T-cell (primary cell): Measurements from ENCODE around the gene CD8B2. TPM values are rescaled to one million over a fixed set of nuclear protein-coding genes. Genes with fewer than 3 reads are reported as not detected.
A peak's percentile ranks its signal among the peaks of the same experiment; 100 is the strongest.
"Not testable (repeated sequence)": the region's sequence is repeated elsewhere in the genome, so short reads cannot be mapped to it uniquely, and the experiment has no call there.

Experiments used
- ATAC-seq, 4 experiments: fragments of 200-7000 bp in 3 of 4; fragments of 150-1000 bp in 1 of 4; cut with Tn5 transposase; replicated peaks in 1 of 4; 1 replicate in 3 of 4; 2 replicates in 1 of 4; pipeline ENCODE4 v1.10.0; 2021; ENCODE audit warnings: moderate library complexity in 3 of 4, mild to moderate bottlenecking in 2 of 4, moderate number of reproducible peaks in 1 of 4
- CTCF ChIA-PET, 2 donors: fragments of 300-600 bp; sonication (Branson Sonifier 250); formaldehyde crosslinking; loops; one replicate each; lab custom pipeline; 2022; ENCODE audit warnings: antibody characterized with exemption in 2 of 2; lab: Charles Lee
- POLR2A ChIA-PET, 2 donors: fragments of 300-600 bp; sonication (Branson Sonifier 250); formaldehyde crosslinking; loops; one replicate each; lab custom pipeline; 2022; ENCODE audit warnings: antibody characterized with exemption in 2 of 2; lab: Charles Lee
- DNase-seq, 35 experiments: peaks; one replicate each; pipeline versions ENCODE4 v3.0.0 to v3.0.0-alpha.2; 2013 to 2023
- H3K27ac ChIP-seq: one replicate; pipeline ENCODE4 v1.5.1; 2013; ENCODE audit warnings: low read length
- H3K27me3 ChIP-seq, 2 experiments: replicated peaks in 1 of 2; 1 replicate in 1 of 2; 2 replicates in 1 of 2; pipeline versions ENCODE4 v1.6.1 to v1.7.0; 2013; ENCODE audit warnings: low read length in 1 of 2, mixed read lengths in 1 of 2; ENCODE audit not compliant: control insufficient read depth in 2 of 2, insufficient read depth in 2 of 2; ENCODE audit errors: extremely low read depth in 1 of 2
- H3K36me3 ChIP-seq, 2 donors: 1 replicate in 1 of 2; 2 replicates in 1 of 2; pipeline versions ENCODE4 v1.6.1 to v1.7.0; 2013; ENCODE audit warnings: low read length in 1 of 2; ENCODE audit not compliant: control insufficient read depth in 2 of 2, insufficient read depth in 1 of 2; ENCODE audit errors: extremely low read depth in 1 of 2
- H3K4me1 ChIP-seq, 2 experiments: 1 replicate in 1 of 2; 2 replicates in 1 of 2; pipeline versions ENCODE4 v1.6.1 to v1.7.0; 2013; ENCODE audit warnings: low read length in 2 of 2, mixed read lengths in 1 of 2; ENCODE audit not compliant: insufficient read depth in 2 of 2, control insufficient read depth in 1 of 2; ENCODE audit errors: extremely low read depth in 1 of 2
- H3K4me3 ChIP-seq, 2 donors: 1 replicate in 1 of 2; 2 replicates in 1 of 2; pipeline versions ENCODE4 v1.5.1 to v1.7.0; 2013; ENCODE audit warnings: mild to moderate bottlenecking in 2 of 2, low read length in 1 of 2, moderate library complexity in 1 of 2; ENCODE audit not compliant: control insufficient read depth in 1 of 2; ENCODE audit errors: extremely low read depth in 1 of 2
- H3K9me3 ChIP-seq: 2 replicates; pipeline ENCODE4 v1.7.0; 2013
- H3K27ac Mint-ChIP-seq, 2 donors: one replicate each; pipeline ENCODE4 v1.8.0; 2020 to 2021; ENCODE audit warnings: mild to moderate bottlenecking in 2 of 2, mixed read lengths in 2 of 2
- H3K27me3 Mint-ChIP-seq, 2 donors: one replicate each; pipeline ENCODE4 v1.8.0; 2021 to 2022; ENCODE audit warnings: mixed read lengths in 2 of 2
- H3K36me3 Mint-ChIP-seq: one replicate; pipeline ENCODE4 v1.8.0; 2021; ENCODE audit warnings: mixed read lengths
- H3K4me1 Mint-ChIP-seq, 3 donors: one replicate each; pipeline ENCODE4 v1.8.0; 2020 to 2022; ENCODE audit warnings: mixed read lengths in 3 of 3, mild to moderate bottlenecking in 1 of 3
- H3K4me3 Mint-ChIP-seq, 3 donors: one replicate each; pipeline ENCODE4 v1.8.0; 2020 to 2022; ENCODE audit warnings: mild to moderate bottlenecking in 3 of 3, mixed read lengths in 3 of 3, moderate library complexity in 3 of 3
- H3K9me3 Mint-ChIP-seq, 3 donors: one replicate each; pipeline ENCODE4 v1.8.0; 2020 to 2022; ENCODE audit warnings: mixed read lengths in 3 of 3
- WGBS: methylation state at CpG from one replicate; pipeline ENCODE4 v1.1.5; 2013; ENCODE audit warnings: missing lambda C conversion rate; ENCODE audit not compliant: insufficient coverage; 5-methylcytosine and 5-hydroxymethylcytosine counted together
- total RNA-seq, 35 experiments: library from RNA in 6 of 35; stranded (reverse) in 6 of 35; fragments of 120-200 nt in 1 of 35; gene quantifications; one replicate each; pipeline versions ENCODE4 v1.2.1 to v1.2.4 and lab custom pipeline; 2013 to 2026

Gene CD8B2
- total RNA-seq, 5 donors from 2014 or later (not counting 1 experiment from before 2014, with no cell fraction given): 1.3 to 3.2 (median 2.2) TPM

GRCh38 chr2:106500350-106500749 is 13.2 kb downstream of the CD8B2 start:
- H3K4me3 Mint-ChIP-seq, H3K4me1 ChIP-seq, CTCF ChIA-PET, H3K27me3 Mint-ChIP-seq, H3K27ac Mint-ChIP-seq, H3K4me3 ChIP-seq, H3K36me3 Mint-ChIP-seq, H3K9me3 Mint-ChIP-seq, H3K9me3 ChIP-seq, POLR2A ChIA-PET, H3K4me1 Mint-ChIP-seq, ATAC-seq, H3K27ac ChIP-seq, DNase-seq, H3K36me3 ChIP-seq, H3K27me3 ChIP-seq: not testable (repeated sequence)
- no CpG with 5 or more reads among the region's 7 CpGs for WGBS

- H3K4me1 ChIP-seq, H3K9me3 ChIP-seq, H3K27me3 Mint-ChIP-seq, H3K36me3 Mint-ChIP-seq, CTCF ChIA-PET, H3K4me3 Mint-ChIP-seq, H3K27ac ChIP-seq, POLR2A ChIA-PET, H3K4me1 Mint-ChIP-seq, DNase-seq, H3K36me3 ChIP-seq, H3K9me3 Mint-ChIP-seq, H3K4me3 ChIP-seq, H3K27ac Mint-ChIP-seq, H3K27me3 ChIP-seq, ATAC-seq: not testable (repeated sequence)
- 89% methylated on average over 2 of the region's 8 CpGs for WGBS
These were observed 15.2 kb downstream of the CD8B2 start for GRCh38 chr2:106502351-106502750.

- CTCF ChIA-PET: not testable (repeated sequence)
- 85% methylated on average over 6 of the region's 11 CpGs for WGBS
- ATAC-seq: peak in 1 of 4 experiments; percentile 32
These were observed 17.0 kb downstream of the CD8B2 start for GRCh38 chr2:106504192-106504591.

GRCh38 chr2:106504787-106505186 is 17.6 kb downstream of the CD8B2 start:
- H3K9me3 Mint-ChIP-seq, H3K9me3 ChIP-seq, H3K36me3 ChIP-seq, H3K27ac ChIP-seq, H3K27me3 Mint-ChIP-seq, H3K27me3 ChIP-seq, POLR2A ChIA-PET, H3K4me3 ChIP-seq, DNase-seq, H3K4me1 Mint-ChIP-seq, CTCF ChIA-PET, H3K4me3 Mint-ChIP-seq, ATAC-seq, H3K4me1 ChIP-seq, H3K36me3 Mint-ChIP-seq, H3K27ac Mint-ChIP-seq: not testable (repeated sequence)
- 85% methylated on average over 4 of the region's 4 CpGs for WGBS

More at GRCh38 chr2:106504192-106504591, 17.0 kb downstream of the CD8B2 start:
- H3K4me1 ChIP-seq, H3K4me3 ChIP-seq, H3K4me1 Mint-ChIP-seq, H3K9me3 Mint-ChIP-seq, H3K4me3 Mint-ChIP-seq, H3K27me3 Mint-ChIP-seq, H3K27me3 ChIP-seq, H3K27ac ChIP-seq, POLR2A ChIA-PET, H3K9me3 ChIP-seq, H3K27ac Mint-ChIP-seq, H3K36me3 Mint-ChIP-seq, H3K36me3 ChIP-seq, DNase-seq: not testable (repeated sequence)

- H3K27me3 ChIP-seq, H3K4me3 ChIP-seq, POLR2A ChIA-PET, H3K9me3 Mint-ChIP-seq, H3K4me3 Mint-ChIP-seq, H3K36me3 ChIP-seq, H3K27ac Mint-ChIP-seq, DNase-seq, H3K9me3 ChIP-seq, CTCF ChIA-PET, H3K27ac ChIP-seq, H3K36me3 Mint-ChIP-seq, H3K4me1 ChIP-seq, H3K27me3 Mint-ChIP-seq, H3K4me1 Mint-ChIP-seq: not testable (repeated sequence)
- ATAC-seq: peak in 3 of 4 experiments; percentile 6 to 34 (median 25)
- WGBS: no CpG with 5 or more reads among the region's 9 CpGs
These were observed 19.0 kb downstream of the CD8B2 start for GRCh38 chr2:106506002-106506687.

- H3K4me3 Mint-ChIP-seq, H3K27me3 ChIP-seq, H3K9me3 Mint-ChIP-seq, H3K4me1 ChIP-seq, CTCF ChIA-PET, DNase-seq, H3K36me3 ChIP-seq, H3K36me3 Mint-ChIP-seq, H3K4me3 ChIP-seq, H3K27ac Mint-ChIP-seq, ATAC-seq, POLR2A ChIA-PET, H3K27ac ChIP-seq, H3K9me3 ChIP-seq, H3K27me3 Mint-ChIP-seq: not testable (repeated sequence)
- peaks cover 10 to 15% (median 12%) of the 10 kb centered on the region in 3 donors for H3K4me1 Mint-ChIP-seq
- 92% methylated on average over 2 of the region's 11 CpGs for WGBS
These were observed 21.7 kb downstream of the CD8B2 start for GRCh38 chr2:106508660-106509373.
